Gastrocnemius medialis (tissue), 4 donors: ENCODE results near the gene NPTXR. TPM values are rescaled to one million over a fixed set of nuclear protein-coding genes. Genes with fewer than 3 reads are reported as not detected.

ENCODE experiments used
- ATAC-seq, 2 donors: fragments of 150-250 bp; one replicate each; pipeline ENCODE4 v1.9.1; 2016
- DNase-seq, 2 donors: peaks; one replicate each; pipeline ENCODE4 v3.0.0-alpha.2; 2019
- H3K27ac ChIP-seq, 4 donors: fragments of 200-600 bp; sonication (generic); 1 replicate in 1 of 4; 2 replicates in 3 of 4; pipeline ENCODE4 v1.5.1; 2016 to 2018; ENCODE audit warnings: mild to moderate bottlenecking in 2 of 4, moderate library complexity in 1 of 4
- H3K27me3 ChIP-seq, 3 donors: fragments of 200-600 bp; sonication (generic) in 2 of 3; 1 replicate in 1 of 3; 2 replicates in 2 of 3; pipeline versions ENCODE4 v1.5.1 to v1.6.0; 2016 to 2019; ENCODE audit warnings: mild to moderate bottlenecking in 1 of 3, moderate library complexity in 1 of 3
- H3K36me3 ChIP-seq, 2 donors: fragments of 200-600 bp; sonication (generic) in 1 of 2; one replicate each; pipeline ENCODE4 v1.5.1; 2017 to 2018
- H3K4me1 ChIP-seq, 2 donors: fragments of 200-600 bp; sonication (generic) in 1 of 2; one replicate each; pipeline ENCODE4 v1.5.1; 2016 to 2017; ENCODE audit warnings: mild to moderate bottlenecking in 2 of 2
- H3K4me3 ChIP-seq, 4 donors: fragments of 200-600 bp; sonication (generic) in 3 of 4; 1 replicate in 1 of 4; 2 replicates in 3 of 4; pipeline ENCODE4 v1.5.1; 2016 to 2019; ENCODE audit warnings: mild to moderate bottlenecking in 2 of 4
- H3K9me3 ChIP-seq, 3 donors: fragments of 200-600 bp; sonication (generic) in 2 of 3; 1 replicate in 1 of 3; 2 replicates in 2 of 3; pipeline ENCODE4 v1.5.1; 2016 to 2019
- CTCF ChIP-seq, 5 experiments: fragments of 450-650 bp in 3 of 5; fragments of 200-600 bp in 2 of 5; sonication (generic) in 2 of 5; IDR thresholded peaks in 4 of 5; conservative IDR thresholded peaks in 1 of 5; 1 replicate in 4 of 5; 2 replicates in 1 of 5; pipeline ENCODE4 v1.5.1; 2016 to 2019; ENCODE audit warnings: antibody characterized with exemption in 5 of 5, mild to moderate bottlenecking in 3 of 5, moderate library complexity in 3 of 5
- POLR2A ChIP-seq, 2 donors: fragments of 450-650 bp; IDR thresholded peaks; one replicate each; pipeline ENCODE4 v1.6.1; 2017; ENCODE audit warnings: antibody characterized with exemption in 2 of 2, mild to moderate bottlenecking in 2 of 2, moderate library complexity in 2 of 2
- in situ Hi-C, 4 donors: fragments of 200-750 bp; cut with MboI; loops; one replicate each; pipeline versions ENCODE4 v1.15.0 to v1.8.0; 2017; ENCODE audit warnings: low sequenced_read_pairs in 4 of 4
- intact Hi-C: fragments of 100-400 bp; cut with DNase I; formaldehyde crosslinking; loops from one replicate; pipeline ENCODE4 v1.15.1; 2023; ENCODE audit warnings: low total_unique reads
- total RNA-seq, 4 donors: library from RNA; depleted of rRNA; stranded (reverse); fragments of >200 nt; gene quantifications; one replicate each; pipeline versions ENCODE4 v1.1.0 to v1.2.3, GENCODE V29; 2016

NPTXR gene
- total RNA-seq, 4 donors from 2014 or later = 0.25 to 5.0 (median 0.73) TPM

- H3K9me3 ChIP-seq = no peaks in the 10 kb centered on the region
- no peak for TF ChIP-seq CTCF (IDR thresholded peaks at IDR 0.05 in 4 of 5, conservative IDR thresholded peaks at IDR 0.05 in 1 of 5)
- no peak for TF ChIP-seq POLR2A (IDR thresholded peaks at IDR 0.05)
- H3K4me1 ChIP-seq = no peaks in the 10 kb centered on the region
- no peak overlapping the region for H3K27ac ChIP-seq
- no peak for DNase-seq
- no peak overlapping the region for H3K4me3 ChIP-seq
- no peaks in the 10 kb centered on the region for H3K36me3 ChIP-seq
- peaks cover 5 to 13% (median 11%) of the 10 kb centered on the region in 3 donors for H3K27me3 ChIP-seq
- ATAC-seq = no peak
- in situ Hi-C loops = no loop called here
- intact Hi-C loops = no loop called here
Observed at GRCh38 chr22:38830026-38830844, 13.6 kb downstream of the NPTXR start.

- Histone ChIP-seq H3K27ac (no peak overlapping the region), H3K4me3 (no peak overlapping the region), H3K27me3 (peaks cover 0 to 7% (median 6%) of the 10 kb centered on the region in 3 donors), H3K36me3 (no peaks in the 10 kb centered on the region), H3K9me3 (no peaks in the 10 kb centered on the region), H3K4me1 (no peaks in the 10 kb centered on the region)
- DNase-seq (no peak), ATAC-seq (no peak)
- intact Hi-C loops (no loop called here), in situ Hi-C loops (no loop called here)
- TF ChIP-seq POLR2A (IDR thresholded peaks at IDR 0.05) (no peak), CTCF (IDR thresholded peaks at IDR 0.05 in 4 of 5, conservative IDR thresholded peaks at IDR 0.05 in 1 of 5) (no peak)
Observed at GRCh38 chr22:38829485-38829884, 14.3 kb downstream of the NPTXR start.

GRCh38 chr22:38828616-38829205 is 15.1 kb downstream of the NPTXR start:
- Histone ChIP-seq H3K36me3 (no peaks in the 10 kb centered on the region), H3K4me1 (no peaks in the 10 kb centered on the region), H3K27ac (no peak overlapping the region), H3K4me3 (no peak overlapping the region), H3K27me3 (peaks cover 0 to 7% (median 3%) of the 10 kb centered on the region in 3 donors), H3K9me3 (no peaks in the 10 kb centered on the region)
- TF ChIP-seq CTCF (IDR thresholded peaks at IDR 0.05 in 4 of 5, conservative IDR thresholded peaks at IDR 0.05 in 1 of 5) (no peak), POLR2A (IDR thresholded peaks at IDR 0.05) (no peak)
- in situ Hi-C loops = no loop called here
- DNase-seq = no peak
- intact Hi-C loops = no loop called here
- ATAC-seq = no peak

GRCh38 chr22:38828191-38828590 is 15.6 kb downstream of the NPTXR start:
- TF ChIP-seq CTCF (IDR thresholded peaks at IDR 0.05 in 4 of 5, conservative IDR thresholded peaks at IDR 0.05 in 1 of 5) (no peak), POLR2A (IDR thresholded peaks at IDR 0.05) (no peak)
- intact Hi-C loops (no loop called here), in situ Hi-C loops (no loop called here)
- H3K4me3 ChIP-seq = no peak overlapping the region
- no peaks in the 10 kb centered on the region for H3K4me1 ChIP-seq
- no peaks in the 10 kb centered on the region for H3K9me3 ChIP-seq
- no peak overlapping the region for H3K27ac ChIP-seq
- H3K27me3 ChIP-seq = peaks cover 0 to 7% (median 3%) of the 10 kb centered on the region in 3 donors
- no peak for DNase-seq
- no peaks in the 10 kb centered on the region for H3K36me3 ChIP-seq
- ATAC-seq = no peak
